ENCODE results near the gene GBF1. TPM values are rescaled to one million over a fixed set of nuclear protein-coding genes. Genes with fewer than 3 reads are reported as not detected.

Gene GBF1
- polyA plus RNA-seq, 1 of the 3 experiments (the other 2 are of a cell fraction), result 12.3 TPM

- CTCF ChIA-PET, result interaction anchor here (0.7 to 18.3 kb wide), 23 partner anchors 10 to 268 kb away, joined by 3 to 359 read pairs (median 5); partner anchors contain the start of genes C10orf95, CUEDC2, ELOVL3 and NFKB2
- peak overlapping the region in 1 of 2 experiments; percentile 99; a peak in 1 of 4 replicates for H3K27ac ChIP-seq (ENCODE audit: low read depth in 2 of 2, low read length in 1 of 2)
Measured at GRCh38 chr10:102421757-102422512, 176.6 kb downstream of the GBF1 start.

More at GRCh38 chr10:102421757-102422512, 176.6 kb downstream of the GBF1 start:
- H3K9me2 ChIP-seq, result no peaks in the 10 kb centered on the region
- TF ChIP-seq CTCF (IDR thresholded peaks at IDR 0.05) (no peak), TEAD4 (IDR thresholded peaks at IDR 0.05; ENCODE audit: borderline replicate concordance, insufficient read depth) (no peak), FOXM1 (IDR thresholded peaks at IDR 0.05; ENCODE audit: low read depth) (no peak), RFX5 (IDR thresholded peaks at IDR 0.05; ENCODE audit: low read length) (no peak), JUND (IDR thresholded peaks at IDR 0.05) (no peak), ELF1 (IDR thresholded peaks at IDR 0.05) (no peak), NRF1 (IDR thresholded peaks at IDR 0.05; ENCODE audit: low read depth, low read length) (no peak), IRF3 (IDR thresholded peaks at IDR 0.05; ENCODE audit: low read depth, low read length) (no peak), GABPA (IDR thresholded peaks at IDR 0.05; ENCODE audit: low read depth) (no peak), RAD21 (IDR thresholded peaks at IDR 0.05; ENCODE audit: low read length) (no peak), FOXJ3 (CRISPR knock-in tag; IDR thresholded peaks at IDR 0.05) (no peak)
- peaks cover 0 to 21% of the 10 kb centered on the region in 2 experiments for H3K36me3 ChIP-seq (replicated peaks in 1 of 2; ENCODE audit: control insufficient read depth in 1 of 2, insufficient read depth in 2 of 2, low read length in 1 of 2)
- peak; percentile 33 for DNase-seq
- H3K9ac ChIP-seq, result peak overlapping the region; percentile 68
- peak overlapping the region; percentile 77 to 90 for H3K4me3 ChIP-seq (ENCODE audit: low read depth in 2 of 2, low read length in 1 of 2)
- POLR2A ChIA-PET, result interaction anchor here (0.9 to 4.2 kb wide), 10 partner anchors 8 to 162 kb away, joined by 3 to 41 read pairs (median 4); partner anchors contain the start of genes C10orf95, CUEDC2 and NFKB2
- H3K27me3 ChIP-seq (ENCODE audit: insufficient read depth), result no peaks in the 10 kb centered on the region
- peaks cover 0 to 29% of the 10 kb centered on the region in 2 experiments; a peak in 2 of 4 replicates for H3K4me1 ChIP-seq (ENCODE audit: control insufficient read depth in 1 of 2, insufficient read depth in 2 of 2, low read depth in 1 of 2, low read length in 1 of 2)
- 13% methylated on average over 13 of the region's 62 CpGs for WGBS (ENCODE audit: low lambda C conversion rate)
- peak overlapping the region; percentile 84 for H3K4me2 ChIP-seq
- H3K9me3 ChIP-seq, result no peaks in the 10 kb centered on the region
- H3K79me2 ChIP-seq (ENCODE audit: insufficient read depth), result no peaks in the 10 kb centered on the region
- H4K20me1 ChIP-seq (ENCODE audit: insufficient read depth), result no peaks in the 10 kb centered on the region
- peaks cover 15% of the 10 kb centered on the region for H3F3A ChIP-seq (replicated peaks; ENCODE audit: insufficient read depth)
- peak overlapping the region; percentile 85 for H2AFZ ChIP-seq (ENCODE audit: low read depth)
